Sigmoid colon (tissue), 4 donors: ENCODE results near the gene CALML3.

Experiments used
- CTCF ChIP-seq, 4 experiments: fragments of 450-650 bp in 3 of 4; fragments of 200-600 bp in 1 of 4; IDR thresholded peaks; one replicate each; pipeline ENCODE4 v1.5.1; 2016 to 2019; ENCODE audit warnings: antibody characterized with exemption in 4 of 4, mild to moderate bottlenecking in 3 of 4, moderate library complexity in 2 of 4
- EP300 ChIP-seq, 4 donors: sonication (generic); formaldehyde crosslinking; IDR thresholded peaks; one replicate each; pipeline ENCODE4 v1.6.1; 2017; ENCODE audit warnings: antibody characterized with exemption in 4 of 4
- POLR2A ChIP-seq, 2 donors: fragments of 450-650 bp; IDR thresholded peaks; one replicate each; pipeline ENCODE4 v1.6.1; 2016; ENCODE audit warnings: antibody characterized with exemption in 2 of 2, mild to moderate bottlenecking in 2 of 2, moderate library complexity in 2 of 2
- POLR2AphosphoS5 ChIP-seq, 4 donors: sonication (generic); formaldehyde crosslinking; IDR thresholded peaks; one replicate each; pipeline ENCODE4 v1.6.1; 2017; ENCODE audit warnings: antibody characterized with exemption in 4 of 4

DNA sequence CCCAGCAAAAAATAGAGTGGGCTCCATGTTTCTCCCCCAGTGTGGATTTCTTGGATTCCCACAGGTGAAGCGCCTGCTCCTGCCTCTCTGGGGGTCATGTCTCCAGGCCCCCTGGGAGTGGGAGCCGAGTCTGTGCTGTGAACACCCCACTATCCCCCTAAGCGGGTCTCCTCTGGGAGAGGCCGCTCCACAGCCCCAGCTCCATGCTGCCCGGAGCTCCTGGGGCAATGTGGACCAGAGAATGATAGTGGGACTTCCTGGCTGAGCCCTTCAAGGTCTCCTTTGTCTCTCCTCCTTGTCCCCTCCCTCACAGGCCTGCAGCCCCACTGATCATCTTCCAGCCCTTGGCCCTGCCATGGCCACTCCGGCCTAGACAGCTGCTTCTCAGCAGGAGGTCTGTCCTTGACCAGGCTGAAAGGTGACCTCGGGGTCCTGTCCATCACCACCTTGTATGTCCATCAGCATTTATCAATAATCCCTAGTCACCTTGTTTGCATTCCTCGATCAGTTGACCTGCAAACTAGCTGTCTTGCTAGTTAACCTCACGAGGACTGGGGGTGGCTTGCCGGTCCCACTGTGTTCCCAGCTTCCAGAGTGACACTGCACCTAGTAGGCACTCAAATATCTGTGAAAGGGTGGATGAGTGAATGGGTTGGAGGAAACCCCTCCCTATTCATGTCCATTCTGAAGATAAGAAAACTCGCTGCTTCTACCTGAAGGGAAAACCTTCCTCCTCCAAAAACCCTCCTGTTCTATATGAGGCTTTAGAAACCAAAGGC is 776 bp upstream of the CALML3 start:
- TF ChIP-seq CTCF (IDR thresholded peaks at IDR 0.05) = no peak
- TF ChIP-seq POLR2AphosphoS5 (IDR thresholded peaks at IDR 0.05) = no peak
- no peak for TF ChIP-seq POLR2A (IDR thresholded peaks at IDR 0.05)
- TF ChIP-seq EP300 (IDR thresholded peaks at IDR 0.05) = no peak
